C4-2B (cell line): ENCODE results near the gene AKNAD1.

Experiments
- ZFX ChIP-seq: fragments of 450-650 bp; IDR thresholded peaks from 2 replicates; pipeline ENCODE4 v1.6.1; 2017
- TF ChIP-seq, protein P1 (sequence below): fragments of 450-650 bp; conservative IDR thresholded peaks from 2 replicates; pipeline ENCODE4 v1.5.1; 2017; ENCODE audit warnings: mild to moderate bottlenecking

DNA sequence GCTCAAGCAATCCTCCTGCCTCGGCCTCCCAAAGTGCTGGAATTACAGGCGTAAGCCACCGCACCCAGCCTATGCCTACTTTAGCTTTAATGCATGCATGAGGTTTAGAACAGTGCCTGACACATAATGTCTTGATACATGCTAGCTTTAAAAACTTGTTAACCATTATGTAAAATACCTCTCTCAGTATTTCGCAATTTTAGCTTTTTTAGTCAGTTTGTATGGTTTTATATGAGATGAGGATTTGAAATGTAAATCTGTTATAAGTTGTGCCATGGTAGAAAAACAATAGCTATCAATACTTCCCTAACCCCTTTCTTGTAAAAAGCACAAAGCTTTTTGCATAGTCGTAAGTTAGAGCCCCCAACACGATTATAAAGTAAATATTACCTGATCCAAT, 4.7 kb upstream of the AKNAD1 start:
- TF ChIP-seq, protein P1, sequence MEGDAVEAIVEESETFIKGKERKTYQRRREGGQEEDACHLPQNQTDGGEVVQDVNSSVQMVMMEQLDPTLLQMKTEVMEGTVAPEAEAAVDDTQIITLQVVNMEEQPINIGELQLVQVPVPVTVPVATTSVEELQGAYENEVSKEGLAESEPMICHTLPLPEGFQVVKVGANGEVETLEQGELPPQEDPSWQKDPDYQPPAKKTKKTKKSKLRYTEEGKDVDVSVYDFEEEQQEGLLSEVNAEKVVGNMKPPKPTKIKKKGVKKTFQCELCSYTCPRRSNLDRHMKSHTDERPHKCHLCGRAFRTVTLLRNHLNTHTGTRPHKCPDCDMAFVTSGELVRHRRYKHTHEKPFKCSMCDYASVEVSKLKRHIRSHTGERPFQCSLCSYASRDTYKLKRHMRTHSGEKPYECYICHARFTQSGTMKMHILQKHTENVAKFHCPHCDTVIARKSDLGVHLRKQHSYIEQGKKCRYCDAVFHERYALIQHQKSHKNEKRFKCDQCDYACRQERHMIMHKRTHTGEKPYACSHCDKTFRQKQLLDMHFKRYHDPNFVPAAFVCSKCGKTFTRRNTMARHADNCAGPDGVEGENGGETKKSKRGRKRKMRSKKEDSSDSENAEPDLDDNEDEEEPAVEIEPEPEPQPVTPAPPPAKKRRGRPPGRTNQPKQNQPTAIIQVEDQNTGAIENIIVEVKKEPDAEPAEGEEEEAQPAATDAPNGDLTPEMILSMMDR: no peak
- TF ChIP-seq ZFX: no peak
